SJCRH30 (cell line): ENCODE measurements around the gene RAI1. TPM values are rescaled to one million over a fixed set of nuclear protein-coding genes. Genes with fewer than 3 reads are reported as not detected.
A peak's percentile ranks its signal among the peaks of the same experiment; 100 is the strongest.

ENCODE experiments used
- DNase-seq, 2 experiments: peaks; one replicate each; pipeline ENCODE4 v3.0.0-alpha.2; 2015 to 2020
- H3K27ac ChIP-seq: fragments of 250-450 bp; sonication (Bioruptor Pico); 2 replicates; pipeline ENCODE4 v1.5.1; 2020; ENCODE audit warnings: mild to moderate bottlenecking, moderate library complexity
- H3K27me3 ChIP-seq: fragments of 250-450 bp; sonication (Bioruptor Pico); 2 replicates; pipeline ENCODE4 v1.5.1; 2020; ENCODE audit warnings: mild to moderate bottlenecking, moderate library complexity
- H3K36me3 ChIP-seq: fragments of 250-450 bp; sonication (Bioruptor Pico); 2 replicates; pipeline ENCODE4 v1.5.1; 2020; ENCODE audit warnings: mild to moderate bottlenecking, moderate library complexity
- H3K4me1 ChIP-seq: fragments of 250-450 bp; sonication (Bioruptor Pico); 2 replicates; pipeline ENCODE4 v1.5.1; 2020; ENCODE audit warnings: mild to moderate bottlenecking, moderate library complexity
- H3K4me3 ChIP-seq: fragments of 250-450 bp; sonication (Bioruptor Pico); 2 replicates; pipeline ENCODE4 v1.5.1; 2020; ENCODE audit warnings: mild to moderate bottlenecking, moderate library complexity
- H3K9me3 ChIP-seq: fragments of 250-450 bp; sonication (Bioruptor Pico); replicated peaks from 2 replicates; pipeline ENCODE4 v1.5.1; 2020; ENCODE audit warnings: mild to moderate bottlenecking, moderate library complexity
- total RNA-seq: library from RNA; depleted of rRNA; stranded (reverse); fragments of >200 nt; shearing (Covaris generic); gene quantifications from 2 replicates; pipeline ENCODE4 v1.2.3, GENCODE V29; 2014

The RAI1 gene
- total RNA-seq, 1 experiment from 2014 or later, result 72.2 TPM

GRCh38 chr17:17782523-17783115, 101.4 kb downstream of the RAI1 start:
- H3K27me3 ChIP-seq, result no peaks in the 10 kb centered on the region
- H3K27ac ChIP-seq, result peak overlapping the region; percentile 86
- peaks cover 63% of the 10 kb centered on the region for H3K4me1 ChIP-seq
- no peaks in the 10 kb centered on the region for H3K36me3 ChIP-seq
- H3K4me3 ChIP-seq, result peak overlapping the region; percentile 81
- no peaks in the 10 kb centered on the region for H3K9me3 ChIP-seq
- peak; percentile 94 to 96 for DNase-seq

GRCh38 chr17:17783116-17783824, 102.0 kb downstream of the RAI1 start:
- Histone ChIP-seq H3K27ac (peak overlapping the region; percentile 86), H3K4me3 (peak overlapping the region; percentile 81), H3K27me3 (no peaks in the 10 kb centered on the region), H3K36me3 (no peaks in the 10 kb centered on the region), H3K4me1 (peaks cover 61% of the 10 kb centered on the region), H3K9me3 (no peaks in the 10 kb centered on the region)
- peak; percentile 98 for DNase-seq

GRCh38 chr17:17783825-17784656, 102.8 kb downstream of the RAI1 start:
- no peaks in the 10 kb centered on the region for H3K27me3 ChIP-seq
- H3K4me3 ChIP-seq, result peak overlapping the region; percentile 81
- no peaks in the 10 kb centered on the region for H3K9me3 ChIP-seq
- DNase-seq, result peak; percentile 97 to 98
- no peaks in the 10 kb centered on the region for H3K36me3 ChIP-seq
- H3K27ac ChIP-seq, result peak overlapping the region; percentile 86
- H3K4me1 ChIP-seq, result peaks cover 55% of the 10 kb centered on the region

GRCh38 chr17:17784657-17785267, 103.5 kb downstream of the RAI1 start:
- Histone ChIP-seq H3K9me3 (no peaks in the 10 kb centered on the region), H3K27ac (peak overlapping the region; percentile 86), H3K27me3 (no peaks in the 10 kb centered on the region), H3K36me3 (no peaks in the 10 kb centered on the region), H3K4me1 (peaks cover 49% of the 10 kb centered on the region), H3K4me3 (peak overlapping the region; percentile 81)
- DNase-seq, result peak; percentile 85

GRCh38 chr17:17785407-17785806, 104.1 kb downstream of the RAI1 start:
- DNase-seq, result peak in 1 of 2 experiments; percentile 56
- Histone ChIP-seq H3K36me3 (no peaks in the 10 kb centered on the region), H3K4me1 (peaks cover 52% of the 10 kb centered on the region), H3K27ac (no peak overlapping the region; the same call in 1 of the 2 replicates), H3K27me3 (no peaks in the 10 kb centered on the region), H3K4me3 (no peak overlapping the region), H3K9me3 (no peaks in the 10 kb centered on the region)

- no peak overlapping the region for H3K4me3 ChIP-seq
- no peaks in the 10 kb centered on the region for H3K9me3 ChIP-seq
- peaks cover 43% of the 10 kb centered on the region for H3K4me1 ChIP-seq
- no peak overlapping the region for H3K27ac ChIP-seq
- H3K27me3 ChIP-seq, result no peaks in the 10 kb centered on the region
- H3K36me3 ChIP-seq, result no peaks in the 10 kb centered on the region
- no peak for DNase-seq
Measured at GRCh38 chr17:17786998-17787397, 105.7 kb downstream of the RAI1 start.

GRCh38 chr17:17787568-17787967, 106.3 kb downstream of the RAI1 start:
- no peaks in the 10 kb centered on the region for H3K9me3 ChIP-seq
- peak in 1 of 2 experiments; percentile 75 for DNase-seq
- H3K27me3 ChIP-seq, result no peaks in the 10 kb centered on the region
- no peaks in the 10 kb centered on the region for H3K36me3 ChIP-seq
- peaks cover 43% of the 10 kb centered on the region for H3K4me1 ChIP-seq
- H3K27ac ChIP-seq, result no peak overlapping the region
- no peak overlapping the region for H3K4me3 ChIP-seq

- Histone ChIP-seq H3K36me3 (peaks cover 10% of the 10 kb centered on the region), H3K27ac (no peak overlapping the region), H3K9me3 (no peaks in the 10 kb centered on the region), H3K4me3 (no peak overlapping the region), H3K4me1 (peaks cover 43% of the 10 kb centered on the region), H3K27me3 (no peaks in the 10 kb centered on the region)
- no peak for DNase-seq
Measured at GRCh38 chr17:17788967-17789366, 107.7 kb downstream of the RAI1 start.

- H3K27ac ChIP-seq, result no peak overlapping the region
- DNase-seq, result no peak
- H3K27me3 ChIP-seq, result no peaks in the 10 kb centered on the region
- H3K36me3 ChIP-seq, result peaks cover 15% of the 10 kb centered on the region
- no peaks in the 10 kb centered on the region for H3K9me3 ChIP-seq
- peaks cover 41% of the 10 kb centered on the region for H3K4me1 ChIP-seq
- no peak overlapping the region for H3K4me3 ChIP-seq
Measured at GRCh38 chr17:17789410-17789809, 108.2 kb downstream of the RAI1 start.

GRCh38 chr17:17789828-17790636, 108.8 kb downstream of the RAI1 start:
- no peaks in the 10 kb centered on the region for H3K9me3 ChIP-seq
- H3K27ac ChIP-seq, result no peak overlapping the region
- no peaks in the 10 kb centered on the region for H3K27me3 ChIP-seq
- H3K4me3 ChIP-seq, result no peak overlapping the region
- peaks cover 35% of the 10 kb centered on the region for H3K4me1 ChIP-seq
- peaks cover 21% of the 10 kb centered on the region for H3K36me3 ChIP-seq
- DNase-seq, result no peak

- DNase-seq, result no peak
- Histone ChIP-seq H3K27ac (no peak overlapping the region), H3K36me3 (peaks cover 29% of the 10 kb centered on the region), H3K9me3 (no peaks in the 10 kb centered on the region), H3K27me3 (no peaks in the 10 kb centered on the region), H3K4me3 (no peak overlapping the region), H3K4me1 (peaks cover 27% of the 10 kb centered on the region)
Measured at GRCh38 chr17:17790637-17791464, 109.6 kb downstream of the RAI1 start.

GRCh38 chr17:17792037-17792550, 110.8 kb downstream of the RAI1 start:
- H3K9me3 ChIP-seq, result no peaks in the 10 kb centered on the region
- no peak overlapping the region for H3K4me3 ChIP-seq
- H3K4me1 ChIP-seq, result peaks cover 14% of the 10 kb centered on the region
- peaks cover 42% of the 10 kb centered on the region for H3K36me3 ChIP-seq
- H3K27me3 ChIP-seq, result no peaks in the 10 kb centered on the region
- DNase-seq, result no peak
- H3K27ac ChIP-seq, result no peak overlapping the region
